Stimulated activated CD8-positive, alpha-beta memory T cell treated with anti-CD3 and anti-CD28 coated beads, Interleukin-7, amount 100 ng/mL, for 24 hours (primary cell): ENCODE data around the gene CFDP1.

Source experiments
- DNase-seq: peaks from one replicate; pipeline ENCODE4 v3.0.0-alpha.2; 2020; ENCODE audit warnings: low read depth

The CFDP1 gene

GRCh38 chr16:75319513-75320411 is 113.5 kb downstream of the CFDP1 start:
- no peak for DNase-seq

GRCh38 chr16:75318737-75319136 is 114.6 kb downstream of the CFDP1 start:
- DNase-seq: no peak

DNA sequence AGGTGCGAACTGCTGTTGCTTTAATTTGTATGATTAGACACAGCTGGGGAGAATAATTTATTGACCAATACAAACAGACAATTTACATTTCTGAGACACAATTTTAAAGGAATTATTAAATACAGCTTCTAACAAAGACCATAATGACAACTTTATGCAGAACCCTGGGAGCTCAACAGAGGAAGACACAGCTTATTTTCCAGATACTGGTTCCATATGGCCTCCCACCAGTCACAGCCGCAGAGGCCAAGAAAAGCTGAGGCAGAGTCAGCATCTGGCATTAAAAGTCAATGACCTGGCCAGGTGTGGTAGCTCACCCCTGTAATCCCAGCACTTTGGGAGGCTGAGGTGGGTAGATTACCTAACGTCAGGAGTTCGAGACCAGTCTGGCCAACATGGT is 115.8 kb downstream of the CFDP1 start:
- no peak for DNase-seq

DNA sequence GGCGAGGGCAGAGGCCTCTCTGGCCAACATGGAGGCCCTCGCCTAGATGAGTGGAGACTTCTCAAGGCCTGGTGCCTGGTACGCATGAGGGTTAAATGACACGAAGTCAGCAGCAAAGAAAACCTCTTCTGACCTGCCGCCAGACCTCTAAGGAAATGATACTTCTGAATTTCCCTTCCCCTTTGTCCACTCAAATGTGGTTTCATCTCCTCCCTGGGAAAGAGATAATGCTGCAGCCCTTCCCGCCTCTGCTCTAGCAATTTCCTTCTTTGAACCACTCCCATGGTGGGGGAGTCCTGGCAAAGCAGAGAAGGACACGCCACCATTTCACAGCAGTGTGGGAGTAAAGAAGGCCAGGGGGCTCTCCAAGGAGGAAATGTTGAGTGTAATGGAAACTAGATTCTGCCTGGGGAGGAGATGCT is 116.2 kb downstream of the CFDP1 start:
- DNase-seq: no peak

DNA sequence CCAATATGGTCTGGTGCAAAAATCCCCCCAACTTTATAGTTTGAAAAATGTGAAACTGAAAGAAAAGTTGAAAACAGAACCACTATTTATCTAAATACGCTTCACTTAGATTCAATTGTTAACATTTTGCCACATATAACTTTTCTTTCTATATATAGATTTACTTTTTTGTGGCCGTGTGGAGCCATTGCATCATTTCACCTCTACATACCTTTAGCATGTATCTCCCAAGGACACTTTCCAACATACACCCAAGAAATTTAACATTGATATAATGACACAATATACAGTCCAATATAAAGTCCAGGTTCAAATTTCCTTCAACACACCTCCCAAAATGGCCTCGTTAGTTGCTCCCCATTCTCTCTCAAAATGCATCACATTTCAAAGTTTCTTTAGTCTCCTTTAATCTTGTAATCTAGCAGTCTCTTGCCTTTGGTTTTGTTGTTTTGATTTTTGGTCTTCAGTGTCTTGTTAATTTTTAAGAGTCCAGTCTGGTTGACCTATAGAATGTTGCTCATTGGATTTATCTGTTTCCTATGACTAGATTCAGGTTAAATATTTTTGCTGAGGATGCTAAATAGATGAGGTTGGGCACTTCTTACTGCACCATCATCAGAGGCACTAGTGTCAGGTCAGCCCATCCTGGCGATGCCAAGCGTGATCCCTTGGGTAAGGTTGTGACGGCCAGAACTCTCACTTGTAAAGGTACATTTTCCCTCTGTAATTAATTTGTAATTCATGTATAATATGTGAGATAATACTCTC is 117.6 kb downstream of the CFDP1 start:
- DNase-seq: no peak

- DNase-seq: no peak
These were observed 120.4 kb downstream of the CFDP1 start for GRCh38 chr16:75312875-75313274.

- DNase-seq: no peak
These were observed 121.8 kb downstream of the CFDP1 start for GRCh38 chr16:75311383-75311938.

- DNase-seq: no peak
These were observed 122.8 kb downstream of the CFDP1 start for GRCh38 chr16:75310541-75310940.

GRCh38 chr16:75309899-75310430 is 123.3 kb downstream of the CFDP1 start:
- DNase-seq: no peak

DNA sequence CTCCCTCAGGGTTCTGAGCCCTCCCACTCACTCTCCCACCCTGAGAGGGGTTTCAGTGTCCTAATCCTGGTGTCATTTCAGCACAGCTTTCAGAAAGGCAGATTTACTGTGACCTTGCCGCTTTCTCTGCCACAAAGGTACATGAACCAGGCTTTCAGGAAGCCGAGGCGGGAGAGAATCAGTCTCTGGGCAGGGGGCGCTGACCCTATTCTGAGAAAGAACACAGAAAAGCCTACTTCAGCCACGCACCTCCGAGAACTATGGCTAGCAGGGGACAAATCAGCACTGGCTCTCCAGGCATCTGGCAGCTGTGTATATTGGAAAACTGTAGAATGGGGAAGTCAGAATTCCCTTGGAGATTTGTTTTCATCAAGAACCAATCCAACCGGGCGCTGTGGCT is 124.1 kb downstream of the CFDP1 start:
- DNase-seq: no peak

GRCh38 chr16:75308011-75308410 is 125.3 kb downstream of the CFDP1 start:
- no peak for DNase-seq

DNA sequence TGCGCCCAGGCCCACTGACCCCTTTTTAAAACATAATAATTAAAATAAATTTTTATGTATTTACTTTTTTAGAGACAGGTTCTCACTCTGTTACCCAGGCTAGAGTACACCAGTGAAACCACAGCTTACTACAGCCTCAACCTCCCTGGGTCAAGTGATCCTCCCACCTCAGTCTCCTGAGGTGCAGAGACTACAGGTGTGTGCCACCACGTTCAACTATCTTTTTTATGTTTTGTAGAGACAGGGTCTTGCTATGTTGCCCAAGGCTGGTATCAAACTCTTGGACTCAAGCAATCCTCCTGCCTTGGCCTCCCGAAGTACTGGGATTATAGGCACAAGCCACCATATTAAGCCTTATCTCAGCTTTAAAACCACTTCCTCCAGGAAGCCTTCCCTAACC is 125.8 kb downstream of the CFDP1 start:
- no peak for DNase-seq

DNA sequence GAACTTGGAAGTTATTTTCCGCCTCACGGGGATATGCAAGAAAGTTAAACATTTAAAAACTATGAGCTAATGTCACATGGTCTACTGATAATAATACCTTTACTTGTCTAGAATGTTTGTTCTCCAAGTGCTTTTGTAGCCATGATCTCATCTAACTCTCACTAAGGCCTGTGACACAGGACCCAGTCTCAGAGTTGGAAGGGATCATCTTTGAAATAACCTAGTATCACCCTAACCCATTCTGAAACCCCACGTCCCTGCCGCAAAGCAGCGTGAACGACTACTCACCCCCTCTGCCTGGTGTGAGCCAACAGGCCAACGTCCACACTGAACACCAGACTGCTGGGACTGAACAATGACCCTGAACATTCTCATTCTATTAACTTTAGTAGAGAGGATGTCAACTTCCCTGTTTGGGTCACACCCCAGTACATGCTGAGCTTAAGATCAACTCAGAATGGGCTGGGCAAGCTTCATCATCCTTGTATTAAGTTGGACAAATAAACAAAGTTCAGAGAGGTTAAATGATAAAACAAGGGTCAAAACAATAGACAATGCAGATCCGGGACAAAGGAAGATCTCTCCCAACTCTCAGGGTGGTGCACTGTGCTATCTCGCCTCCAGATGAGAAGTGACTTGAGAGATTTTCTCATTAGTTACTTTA is 127.1 kb downstream of the CFDP1 start:
- DNase-seq: no peak

GRCh38 chr16:75305364-75306098 is 127.8 kb downstream of the CFDP1 start:
- peak; percentile 16 for DNase-seq

DNA sequence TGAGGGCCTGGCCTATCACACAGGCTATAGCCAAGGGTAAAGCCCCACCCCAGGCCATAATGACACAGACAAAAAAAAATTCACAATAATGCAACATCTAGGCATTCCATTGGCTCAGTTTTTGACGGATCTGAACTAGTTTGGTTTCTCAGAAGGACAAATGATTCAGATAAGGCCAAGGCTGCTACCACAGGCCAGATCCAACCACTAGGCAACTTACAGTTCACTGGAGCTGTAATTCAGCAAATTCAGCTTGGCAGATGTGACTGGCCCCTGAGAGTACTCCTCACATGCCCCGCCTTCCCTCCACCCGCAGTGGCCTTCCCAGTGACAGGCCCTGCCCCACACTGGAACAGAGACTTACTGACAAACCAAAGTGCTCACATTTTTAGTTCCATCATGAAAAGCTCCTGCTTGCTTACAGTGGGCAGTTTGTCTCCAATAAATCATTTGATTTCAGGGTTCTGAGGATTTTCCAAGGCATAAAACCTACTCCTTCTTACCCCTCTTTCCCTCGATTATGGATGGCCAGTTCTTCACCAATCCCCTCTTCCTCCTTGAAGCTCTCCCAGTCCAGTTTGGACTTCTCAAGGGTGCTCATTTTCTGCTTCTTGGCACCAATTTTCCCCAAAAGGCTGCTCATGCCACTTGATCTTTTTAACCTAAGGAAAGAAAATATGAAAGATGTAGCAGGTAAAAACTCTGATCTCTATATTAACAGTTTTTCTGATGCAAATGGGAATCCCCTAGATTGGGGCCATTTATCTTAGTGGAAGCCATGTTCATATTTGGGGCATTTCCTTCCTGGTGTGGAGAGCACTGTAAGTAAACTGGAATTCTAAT is 128.6 kb downstream of the CFDP1 start:
- no peak for DNase-seq

DNA sequence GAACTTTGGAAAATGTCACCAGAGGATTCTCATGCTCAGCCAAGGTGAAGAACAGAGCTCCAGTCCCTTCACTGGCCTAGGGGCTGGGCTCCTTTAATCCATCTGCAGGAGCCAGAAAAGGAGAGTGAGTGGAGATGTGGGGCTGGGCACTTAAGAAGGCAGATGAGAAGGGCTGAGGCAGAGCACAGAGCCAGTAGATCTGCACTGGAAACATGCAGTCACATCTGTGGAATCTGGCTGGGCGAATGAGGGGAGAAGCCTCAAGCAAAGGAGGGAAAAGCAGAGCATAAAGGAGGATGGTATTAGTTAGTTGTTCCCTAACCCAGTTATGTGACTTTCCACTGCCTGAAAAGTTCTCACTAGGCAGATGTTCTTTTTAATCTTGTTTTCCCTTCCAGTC is 131.5 kb downstream of the CFDP1 start:
- no peak for DNase-seq

DNA sequence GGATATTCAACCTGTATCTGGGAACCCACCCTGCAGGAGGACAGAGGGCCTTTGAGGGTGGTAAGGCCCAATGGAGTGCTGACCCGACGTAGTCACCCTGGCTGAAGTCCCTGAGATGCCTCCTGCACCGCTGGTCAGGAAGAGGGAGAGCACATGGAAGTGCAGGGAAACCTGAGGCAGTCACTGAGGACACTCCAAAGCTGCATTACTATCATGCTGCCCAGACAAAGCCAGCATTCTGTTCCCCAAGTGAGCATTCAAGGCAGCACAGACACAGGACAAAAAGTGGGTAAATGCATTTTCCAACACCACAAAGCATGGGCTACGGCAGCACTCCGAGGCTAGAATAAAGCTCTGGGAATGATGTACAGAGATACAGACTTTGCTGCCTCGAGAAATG is 135.0 kb downstream of the CFDP1 start:
- DNase-seq: no peak

- DNase-seq: no peak
These were observed 136.7 kb downstream of the CFDP1 start for GRCh38 chr16:75296606-75297005.

GRCh38 chr16:75294773-75295459 is 138.4 kb downstream of the CFDP1 start:
- DNase-seq: no peak

- DNase-seq: no peak
These were observed 139.5 kb downstream of the CFDP1 start for GRCh38 chr16:75293772-75294171.
